ENCODE data around the gene OMP. TPM values are rescaled to one million over a fixed set of nuclear protein-coding genes. Genes with fewer than 3 reads are reported as not detected.
A peak's percentile ranks its signal among the peaks of the same experiment; 100 is the strongest.

OMP gene
- total RNA-seq, 1 donor from 2014 or later, result 0.94 TPM

GRCh38 chr11:77074626-77075221 is 27.9 kb upstream of the OMP start:
- no peak overlapping the region for H3K27ac Mint-ChIP-seq
- H3K4me1 Mint-ChIP-seq (ENCODE audit: unreplicated experiment), result peaks cover 27% of the 10 kb centered on the region
- no peak for TF ChIP-seq CTCF (conservative IDR thresholded peaks at IDR 0.05)
- H3K4me3 Mint-ChIP-seq, result no peak overlapping the region
- H3K9me3 Mint-ChIP-seq, result peaks cover 7% of the 10 kb centered on the region
- no peaks in the 10 kb centered on the region for H3K36me3 Mint-ChIP-seq
- peaks cover 4% of the 10 kb centered on the region for H3K27me3 Mint-ChIP-seq
- peak; percentile 57 for DNase-seq (ENCODE audit: extremely low spot score, unreplicated experiment)

DNA sequence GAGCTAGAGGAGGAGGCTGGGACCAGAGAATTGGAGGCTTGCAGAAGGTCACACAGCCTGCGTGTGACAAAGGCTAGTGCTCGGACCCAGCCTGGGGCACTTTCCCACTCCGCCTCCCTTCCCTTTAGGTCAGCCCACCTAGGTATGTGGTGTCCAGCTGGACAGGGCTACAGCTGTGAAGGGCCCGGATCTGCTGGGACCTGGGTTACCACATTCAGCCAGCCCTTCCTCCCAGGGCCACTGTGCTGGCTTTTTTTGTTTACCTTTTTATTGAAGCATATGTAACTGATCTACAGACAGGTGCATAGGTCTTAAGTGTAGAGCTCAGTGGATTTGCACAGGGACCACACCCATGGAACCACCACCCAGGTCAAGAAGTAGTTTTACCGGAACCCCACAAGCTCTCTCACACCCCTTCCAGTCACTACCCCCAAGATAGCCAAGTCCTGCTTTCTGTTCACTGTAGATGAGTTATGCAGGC is 27.2 kb upstream of the OMP start:
- H3K4me3 Mint-ChIP-seq, result no peak overlapping the region
- peaks cover 4% of the 10 kb centered on the region for H3K27me3 Mint-ChIP-seq
- no peak overlapping the region for H3K27ac Mint-ChIP-seq
- DNase-seq (ENCODE audit: extremely low spot score, unreplicated experiment), result no peak
- H3K36me3 Mint-ChIP-seq, result no peaks in the 10 kb centered on the region
- TF ChIP-seq CTCF (conservative IDR thresholded peaks at IDR 0.05), result no peak
- H3K4me1 Mint-ChIP-seq (ENCODE audit: unreplicated experiment), result peaks cover 27% of the 10 kb centered on the region
- peaks cover 7% of the 10 kb centered on the region for H3K9me3 Mint-ChIP-seq

- Mint-ChIP-seq H3K4me3 (no peak overlapping the region), H3K36me3 (no peaks in the 10 kb centered on the region), H3K27me3 (no peaks in the 10 kb centered on the region), H3K4me1 (ENCODE audit: unreplicated experiment) (peaks cover 6% of the 10 kb centered on the region), H3K9me3 (peaks cover 7% of the 10 kb centered on the region), H3K27ac (no peak overlapping the region)
- DNase-seq (ENCODE audit: extremely low spot score, unreplicated experiment), result no peak
- TF ChIP-seq CTCF (conservative IDR thresholded peaks at IDR 0.05), result no peak
These were observed 23.0 kb upstream of the OMP start for GRCh38 chr11:77079666-77080065.

- no peak for TF ChIP-seq CTCF (conservative IDR thresholded peaks at IDR 0.05)
- no peak for DNase-seq (ENCODE audit: extremely low spot score, unreplicated experiment)
- no peaks in the 10 kb centered on the region for H3K36me3 Mint-ChIP-seq
- peaks cover 6% of the 10 kb centered on the region for H3K4me1 Mint-ChIP-seq (ENCODE audit: unreplicated experiment)
- no peak overlapping the region for H3K4me3 Mint-ChIP-seq
- H3K27me3 Mint-ChIP-seq, result no peaks in the 10 kb centered on the region
- no peak overlapping the region for H3K27ac Mint-ChIP-seq
- peaks cover 7% of the 10 kb centered on the region for H3K9me3 Mint-ChIP-seq
These were observed 21.9 kb upstream of the OMP start for GRCh38 chr11:77080643-77081210.

- TF ChIP-seq CTCF (conservative IDR thresholded peaks at IDR 0.05), result no peak
- Mint-ChIP-seq H3K9me3 (peaks cover 7% of the 10 kb centered on the region), H3K36me3 (no peaks in the 10 kb centered on the region), H3K27me3 (no peaks in the 10 kb centered on the region), H3K4me3 (no peak overlapping the region), H3K27ac (no peak overlapping the region), H3K4me1 (ENCODE audit: unreplicated experiment) (peaks cover 6% of the 10 kb centered on the region)
- no peak for DNase-seq (ENCODE audit: extremely low spot score, unreplicated experiment)
These were observed 21.2 kb upstream of the OMP start for GRCh38 chr11:77081381-77081851.
